ENCODE data around the gene INTS7. TPM values are rescaled to one million over a fixed set of nuclear protein-coding genes. Genes with fewer than 3 reads are reported as not detected.

INTS7 gene
- polyA plus RNA-seq, 3 donors: 6.1 to 10.7 (median 7.6) TPM

GRCh38 chr1:212067787-212068186, 32.4 kb upstream of the INTS7 start:
- no peak overlapping the region for H3K27ac ChIP-seq (ENCODE audit: low read depth in 1 of 2, low read length in 2 of 2)
- H3K4me3 ChIP-seq (replicated peaks in 1 of 3; ENCODE audit: low read depth in 2 of 3, low read length in 3 of 3): no peak overlapping the region
- Mint-ChIP-seq H3K36me3 (peaks cover 14 to 39% of the 10 kb centered on the region in 2 donors), H3K9me3 (no peaks in the 10 kb centered on the region), H3K27me3 (ENCODE audit: low read depth in 3 of 3) (no peaks in the 10 kb centered on the region), H3K27ac (no peak overlapping the region), H3K4me3 (no peak overlapping the region), H3K4me1 (no peaks in the 10 kb centered on the region)
- TF ChIP-seq, protein P1, sequence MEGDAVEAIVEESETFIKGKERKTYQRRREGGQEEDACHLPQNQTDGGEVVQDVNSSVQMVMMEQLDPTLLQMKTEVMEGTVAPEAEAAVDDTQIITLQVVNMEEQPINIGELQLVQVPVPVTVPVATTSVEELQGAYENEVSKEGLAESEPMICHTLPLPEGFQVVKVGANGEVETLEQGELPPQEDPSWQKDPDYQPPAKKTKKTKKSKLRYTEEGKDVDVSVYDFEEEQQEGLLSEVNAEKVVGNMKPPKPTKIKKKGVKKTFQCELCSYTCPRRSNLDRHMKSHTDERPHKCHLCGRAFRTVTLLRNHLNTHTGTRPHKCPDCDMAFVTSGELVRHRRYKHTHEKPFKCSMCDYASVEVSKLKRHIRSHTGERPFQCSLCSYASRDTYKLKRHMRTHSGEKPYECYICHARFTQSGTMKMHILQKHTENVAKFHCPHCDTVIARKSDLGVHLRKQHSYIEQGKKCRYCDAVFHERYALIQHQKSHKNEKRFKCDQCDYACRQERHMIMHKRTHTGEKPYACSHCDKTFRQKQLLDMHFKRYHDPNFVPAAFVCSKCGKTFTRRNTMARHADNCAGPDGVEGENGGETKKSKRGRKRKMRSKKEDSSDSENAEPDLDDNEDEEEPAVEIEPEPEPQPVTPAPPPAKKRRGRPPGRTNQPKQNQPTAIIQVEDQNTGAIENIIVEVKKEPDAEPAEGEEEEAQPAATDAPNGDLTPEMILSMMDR (IDR thresholded peaks at IDR 0.05): no peak
- WGBS (ENCODE audit: insufficient coverage): no CpG with 5 or more reads among the region's 3 CpGs
- H2AFZ ChIP-seq (ENCODE audit: insufficient read depth, low read depth, low read length, poor library complexity, severe bottlenecking): no peak overlapping the region
- H3K4me1 ChIP-seq (ENCODE audit: control insufficient read depth in 1 of 2, insufficient read depth in 2 of 2, low read length in 2 of 2): no peaks in the 10 kb centered on the region
- no peak for DNase-seq
- no peaks in the 10 kb centered on the region for H3K27me3 ChIP-seq (ENCODE audit: control insufficient read depth in 2 of 2, insufficient read depth in 2 of 2, low read length in 2 of 2)
- H3K9me3 ChIP-seq (replicated peaks in 1 of 2; ENCODE audit: control insufficient read depth in 1 of 2, insufficient read depth in 1 of 2, low read length in 2 of 2): no peaks in the 10 kb centered on the region
- H4K20me1 ChIP-seq (ENCODE audit: insufficient read depth, low read length): no peaks in the 10 kb centered on the region
- H3K4me2 ChIP-seq (replicated peaks; ENCODE audit: extremely low read depth, low read length, poor library complexity, severe bottlenecking): no peak overlapping the region
- intact Hi-C loops (cut with micrococcal nuclease): loop anchor here (5.0 kb wide), 3 partner anchors 220 to 390 kb away; partner anchors contain the start of gene PPP2R5A (in 1 of the 2)
- H3K36me3 ChIP-seq (replicated peaks in 1 of 2; ENCODE audit: control insufficient read depth in 1 of 2, insufficient read depth in 2 of 2, low read length in 2 of 2): peaks cover 8 to 43% of the 10 kb centered on the region in 2 donors
- H3K9ac ChIP-seq (ENCODE audit: insufficient read depth, low read length, poor library complexity, severe bottlenecking): no peak overlapping the region
- no peaks in the 10 kb centered on the region for H3K79me2 ChIP-seq (ENCODE audit: insufficient read depth, low read length)

- Histone ChIP-seq H3K4me1 (ENCODE audit: control insufficient read depth in 1 of 2, insufficient read depth in 2 of 2, low read length in 2 of 2) (no peaks in the 10 kb centered on the region), H2AFZ (ENCODE audit: insufficient read depth, low read depth, low read length, poor library complexity, severe bottlenecking) (no peak overlapping the region), H4K20me1 (ENCODE audit: insufficient read depth, low read length) (no peaks in the 10 kb centered on the region), H3K4me2 (replicated peaks; ENCODE audit: extremely low read depth, low read length, poor library complexity, severe bottlenecking) (no peak overlapping the region), H3K79me2 (ENCODE audit: insufficient read depth, low read length) (no peaks in the 10 kb centered on the region), H3K9ac (ENCODE audit: insufficient read depth, low read length, poor library complexity, severe bottlenecking) (no peak overlapping the region), H3K9me3 (replicated peaks in 1 of 2; ENCODE audit: control insufficient read depth in 1 of 2, insufficient read depth in 1 of 2, low read length in 2 of 2) (no peaks in the 10 kb centered on the region), H3K27me3 (ENCODE audit: control insufficient read depth in 2 of 2, insufficient read depth in 2 of 2, low read length in 2 of 2) (no peaks in the 10 kb centered on the region), H3K4me3 (replicated peaks in 1 of 3; ENCODE audit: low read depth in 2 of 3, low read length in 3 of 3) (no peak overlapping the region), H3K36me3 (replicated peaks in 1 of 2; ENCODE audit: control insufficient read depth in 1 of 2, insufficient read depth in 2 of 2, low read length in 2 of 2) (peaks cover 0 to 20% of the 10 kb centered on the region in 2 donors), H3K27ac (ENCODE audit: low read depth in 1 of 2, low read length in 2 of 2) (no peak overlapping the region)
- 100% methylated on average over 2 of the region's 5 CpGs for WGBS (ENCODE audit: insufficient coverage)
- intact Hi-C loops (cut with micrococcal nuclease): loop anchor here (5.0 kb wide), 2 partner anchors 229 to 304 kb away; no protein-coding TSS in a partner anchor
- Mint-ChIP-seq H3K27ac (no peak overlapping the region), H3K27me3 (ENCODE audit: low read depth in 3 of 3) (peaks cover 0 to 1% (median 0%) of the 10 kb centered on the region in 3 donors), H3K36me3 (peaks cover 8 to 34% of the 10 kb centered on the region in 2 donors), H3K9me3 (no peaks in the 10 kb centered on the region), H3K4me1 (no peaks in the 10 kb centered on the region), H3K4me3 (no peak overlapping the region)
- DNase-seq: peak; percentile 23 to 58 (median 54)
- TF ChIP-seq, protein P1 (IDR thresholded peaks at IDR 0.05): peak; percentile 89
Measured at GRCh38 chr1:212062832-212063438, 27.6 kb upstream of the INTS7 start.

Data from CD14-positive monocyte (primary cell).